A549 (cell line): Measurements from ENCODE around the gene HPCAL1. TPM values are rescaled to one million over a fixed set of nuclear protein-coding genes. Genes with fewer than 3 reads are reported as not detected.

Experiments
- ATAC-seq, 2 experiments: fragments of 200-7000 bp in 1 of 2; fragments of >200 bp in 1 of 2; cut with Nextera tagmentation in 1 of 2; cut with Tn5 transposase in 1 of 2; 3 replicates each; pipeline versions ENCODE4 v1.8.0 to v1.9.1; 2018 to 2020; ENCODE audit warnings: mild to moderate bottlenecking in 1 of 2, moderate library complexity in 1 of 2
- CTCF ChIA-PET: fragments of 300-600 bp; sonication (Branson Sonifier 250); formaldehyde crosslinking; extraction: SDS; loops from one replicate; lab custom pipeline; 2021; ENCODE audit warnings: antibody characterized with exemption, inconsistent platforms; lab: Yijun Ruan, JAX
- POLR2A ChIA-PET: fragments of 350-600 bp; formaldehyde crosslinking; extraction: SDS; loops from one replicate; lab custom pipeline; 2021; ENCODE audit warnings: antibody characterized with exemption, inconsistent platforms; lab: Yijun Ruan, JAX
- DNase-seq, 2 experiments: peaks; one replicate each; pipeline versions ENCODE4 v3.0.0 to v3.0.0-alpha.2; 2011 to 2016; ENCODE audit warnings: low read depth in 1 of 2, low spot score in 1 of 2
- FAIRE-seq: peaks from 2 replicates; lab custom pipeline; 2011; peaks lifted over from hg19 to GRCh38; lab: Jason Lieb, UNC
- H3K27ac ChIP-seq, 2 experiments: fragments of >200 bp; sonication (Bioruptor Twin); formaldehyde crosslinking; 3 replicates each; pipeline ENCODE4 v1.5.1; 2016 to 2017
- H3K4me1 ChIP-seq: fragments of >200 bp; sonication (Bioruptor Twin); formaldehyde crosslinking; 3 replicates; pipeline ENCODE4 v1.6.1; 2016
- H3K4me2 ChIP-seq: fragments of >200 bp; sonication (Bioruptor Twin); formaldehyde crosslinking; 3 replicates; pipeline ENCODE4 v1.6.1; 2016
- H3K4me3 ChIP-seq: fragments of >200 bp; sonication (Bioruptor Twin); formaldehyde crosslinking; 3 replicates; pipeline ENCODE4 v1.5.1; 2016
- H3K9me3 ChIP-seq: fragments of >200 bp; sonication (Bioruptor Twin); formaldehyde crosslinking; 3 replicates; pipeline ENCODE4 v1.6.1; 2016
- CBX2 ChIP-seq: fragments of 200-600 bp; sonication (generic); IDR thresholded peaks from 2 replicates; pipeline ENCODE4 v1.6.1; 2016; ENCODE audit warnings: low read depth, mild to moderate bottlenecking, borderline replicate concordance
- CEBPB ChIP-seq, 2 experiments: fragments of >200 bp in 1 of 2; sonication (Bioruptor Twin) in 1 of 2; formaldehyde crosslinking in 1 of 2; IDR thresholded peaks; 2 replicates each; pipeline ENCODE4 v1.6.1; 2012 to 2016
- HOXB5 ChIP-seq: fragments of 250-450 bp; sonication (Bioruptor Pico); IDR thresholded peaks from 2 replicates; pipeline ENCODE4 v1.5.0; 2020; ENCODE audit warnings: mild to moderate bottlenecking, moderate library complexity
- JUNB ChIP-seq: fragments of >200 bp; sonication (Bioruptor Twin); formaldehyde crosslinking; IDR thresholded peaks from 2 replicates; pipeline ENCODE4 v1.6.1; 2016
- KDM1A ChIP-seq: fragments of 200-600 bp; sonication (generic); IDR thresholded peaks from 2 replicates; pipeline ENCODE4 v1.6.1; 2016; ENCODE audit warnings: low read depth, mild to moderate bottlenecking
- KDM5A ChIP-seq: fragments of 200-600 bp; sonication (generic); IDR thresholded peaks from 2 replicates; pipeline ENCODE4 v1.6.1; 2016; ENCODE audit warnings: antibody characterized with exemption, mild to moderate bottlenecking
- MAFK ChIP-seq: fragments of 450-650 bp; IDR thresholded peaks from 2 replicates; pipeline ENCODE4 v1.6.1; 2014; ENCODE audit not compliant: partially characterized antibody
- NPAS2 ChIP-seq: fragments of 250-450 bp; sonication (Bioruptor Pico); IDR thresholded peaks from 2 replicates; pipeline ENCODE4 v1.8.0; 2022; ENCODE audit warnings: mild to moderate bottlenecking, moderate library complexity, borderline replicate concordance
- RAD21 ChIP-seq, 2 experiments: fragments of >200 bp in 1 of 2; sonication (Bioruptor Twin) in 1 of 2; formaldehyde crosslinking in 1 of 2; IDR thresholded peaks in 1 of 2; conservative IDR thresholded peaks in 1 of 2; 2 replicates in 1 of 2; 3 replicates in 1 of 2; pipeline ENCODE4 v1.6.1; 2012 to 2018; ENCODE audit warnings: inconsistent platforms in 1 of 2
- RCOR1 ChIP-seq: fragments of 150-350 bp; IDR thresholded peaks from 2 replicates; pipeline ENCODE4 v1.6.1; 2014; ENCODE audit warnings: antibody characterized with exemption, low read length, low read depth
- RFX5 ChIP-seq: fragments of 450-650 bp; IDR thresholded peaks from 2 replicates; pipeline ENCODE4 v1.7.1; 2014; ENCODE audit warnings: antibody characterized with exemption, mild to moderate bottlenecking, moderate library complexity
- TFCP2L1 ChIP-seq: fragments of 250-450 bp; sonication (Bioruptor Pico); IDR thresholded peaks from 2 replicates; pipeline ENCODE4 v1.5.0; 2021; ENCODE audit warnings: mild to moderate bottlenecking
- ZFP36 ChIP-seq: fragments of 450-650 bp; IDR thresholded peaks from 2 replicates; pipeline ENCODE4 v1.6.1; 2014; ENCODE audit warnings: borderline replicate concordance; ENCODE audit not compliant: partially characterized antibody
- WGBS: methylation state at CpG from one replicate; pipeline ENCODE4 v1.1.6; 2017; ENCODE audit errors: missing lambda C conversion rate; 5-methylcytosine and 5-hydroxymethylcytosine counted together
- polyA plus RNA-seq, 4 experiments: library from polyadenylated mRNA; depleted of rRNA in 3 of 4; stranded (reverse); fragments of >200 nt; fragmentation: RNase III in 1 of 4; extraction: RNeasy Plus Mini Kit Qiagen cat#74134 plus additional on column Dnase treatment in 1 of 4; gene quantifications; 2 replicates in 3 of 4; 3 replicates in 1 of 4; pipeline ENCODE4 v1.2.3, GENCODE V29; 2011 to 2017
- TF ChIP-seq, protein P1 (sequence below): fragments of 250-450 bp; sonication (Bioruptor Pico); IDR thresholded peaks from 2 replicates; pipeline ENCODE4 v1.5.0; 2021; ENCODE audit warnings: mild to moderate bottlenecking, moderate library complexity, borderline replicate concordance
- TF ChIP-seq, protein P2 (sequence below): fragments of >200 bp; sonication (Bioruptor Twin); formaldehyde crosslinking; IDR thresholded peaks from 3 replicates; pipeline ENCODE4 v1.5.1; 2016

HPCAL1 gene
- polyA plus RNA-seq, 2 of the 4 experiments (the other 2 are of a cell fraction), result 44.4 to 66.4 TPM

DNA sequence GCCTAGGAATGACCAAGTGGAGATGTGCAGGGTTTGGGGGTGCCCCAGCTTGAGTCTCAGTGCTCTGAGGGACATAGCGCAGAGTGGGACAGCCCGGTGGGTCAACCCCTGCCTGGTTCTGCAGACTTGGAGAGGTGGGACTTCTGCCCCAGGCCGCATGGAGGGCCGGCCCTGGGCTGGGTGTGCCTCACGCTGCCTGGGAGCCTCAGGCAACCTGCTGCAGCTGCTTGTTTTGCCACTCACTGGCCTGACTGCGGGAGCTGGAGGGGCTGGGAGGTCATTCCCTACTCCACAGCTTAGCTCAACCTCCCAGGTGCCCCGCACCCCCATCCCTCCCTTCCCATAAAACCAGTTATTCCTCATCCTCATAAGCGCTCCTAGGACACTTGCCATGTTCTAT is 112.3 kb downstream of the HPCAL1 start:
- no peak for FAIRE-seq
- H3K4me2 ChIP-seq, result no peak overlapping the region
- H3K9me3 ChIP-seq, result peaks cover 9% of the 10 kb centered on the region; the same call in 1 of the 3 replicates
- no peak overlapping the region for H3K27ac ChIP-seq
- ATAC-seq, result 0 out of 6 replicates have a peak, but pooled peaks of 1 of the 2 experiments have one; percentile 26
- ChIA-PET POLR2A (no interaction called here), CTCF (interaction anchor here (0.8 to 25.7 kb wide), 8 partner anchors 12 to 601 kb away, joined by 3 to 374 read pairs (median 3); partner anchors contain the start of gene RRM2)
- H3K4me1 ChIP-seq, result peaks cover 16% of the 10 kb centered on the region; the same call in 2 of the 3 replicates
- H3K4me3 ChIP-seq, result no peak overlapping the region
- TF ChIP-seq RAD21 (conservative IDR thresholded peaks at IDR 0.05 in 1 of 2, IDR thresholded peaks at IDR 0.05 in 1 of 2), result no peak
- TF ChIP-seq KDM1A, result no peak
- TF ChIP-seq, protein P1, sequence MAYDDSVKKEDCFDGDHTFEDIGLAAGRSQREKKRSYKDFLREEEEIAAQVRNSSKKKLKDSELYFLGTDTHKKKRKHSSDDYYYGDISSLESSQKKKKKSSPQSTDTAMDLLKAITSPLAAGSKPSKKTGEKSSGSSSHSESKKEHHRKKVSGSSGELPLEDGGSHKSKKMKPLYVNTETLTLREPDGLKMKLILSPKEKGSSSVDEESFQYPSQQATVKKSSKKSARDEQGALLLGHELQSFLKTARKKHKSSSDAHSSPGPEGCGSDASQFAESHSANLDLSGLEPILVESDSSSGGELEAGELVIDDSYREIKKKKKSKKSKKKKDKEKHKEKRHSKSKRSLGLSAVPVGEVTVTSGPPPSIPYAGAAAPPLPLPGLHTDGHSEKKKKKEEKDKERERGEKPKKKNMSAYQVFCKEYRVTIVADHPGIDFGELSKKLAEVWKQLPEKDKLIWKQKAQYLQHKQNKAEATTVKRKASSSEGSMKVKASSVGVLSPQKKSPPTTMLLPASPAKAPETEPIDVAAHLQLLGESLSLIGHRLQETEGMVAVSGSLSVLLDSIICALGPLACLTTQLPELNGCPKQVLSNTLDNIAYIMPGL (CRISPR knock-in tag), result no peak
- no peak for TF ChIP-seq JUNB
- no peak for TF ChIP-seq NPAS2 (CRISPR knock-in tag)
- TF ChIP-seq CBX2, result no peak
- TF ChIP-seq KDM5A, result no peak
- TF ChIP-seq TFCP2L1 (CRISPR knock-in tag), result no peak
- no peak for DNase-seq
- WGBS, result 91% methylated on average over 8 of the region's 8 CpGs

DNA sequence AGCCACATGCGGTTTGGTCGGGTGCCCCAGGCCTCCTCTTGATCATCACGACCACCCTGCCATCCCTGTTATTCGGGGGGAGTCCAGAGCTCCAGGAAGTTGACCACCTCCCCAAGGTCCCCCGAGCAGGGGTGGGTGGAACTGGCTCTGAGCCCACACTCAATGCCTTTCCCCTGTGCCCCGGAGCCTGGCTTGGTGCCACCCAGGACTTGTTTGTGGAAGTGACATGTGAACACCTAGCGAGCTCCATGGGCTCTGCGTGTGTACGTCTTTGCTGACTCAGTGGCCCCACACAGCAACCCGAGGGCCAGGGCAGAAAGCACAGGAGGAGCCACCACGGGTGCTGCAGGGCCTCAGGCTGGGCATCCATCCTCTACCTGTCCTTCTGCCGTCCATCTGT is 112.9 kb downstream of the HPCAL1 start:
- no peak for ATAC-seq
- Histone ChIP-seq H3K27ac (no peak overlapping the region), H3K4me3 (no peak overlapping the region), H3K4me1 (peaks cover 16% of the 10 kb centered on the region; the same call in 2 of the 3 replicates), H3K4me2 (no peak overlapping the region), H3K9me3 (peaks cover 9% of the 10 kb centered on the region; the same call in 1 of the 3 replicates)
- ChIA-PET CTCF (interaction anchor here (0.8 to 25.7 kb wide), 8 partner anchors 11 to 602 kb away, joined by 3 to 374 read pairs (median 4); partner anchors contain the start of gene RRM2), POLR2A (no interaction called here)
- FAIRE-seq, result no peak
- DNase-seq, result no peak
- TF ChIP-seq ZFP36 (no peak), RCOR1 (no peak), MAFK (no peak), CEBPB (IDR thresholded peaks at IDR 0.05) (no peak), RFX5 (no peak), HOXB5 (no peak)
- TF ChIP-seq, protein P2, sequence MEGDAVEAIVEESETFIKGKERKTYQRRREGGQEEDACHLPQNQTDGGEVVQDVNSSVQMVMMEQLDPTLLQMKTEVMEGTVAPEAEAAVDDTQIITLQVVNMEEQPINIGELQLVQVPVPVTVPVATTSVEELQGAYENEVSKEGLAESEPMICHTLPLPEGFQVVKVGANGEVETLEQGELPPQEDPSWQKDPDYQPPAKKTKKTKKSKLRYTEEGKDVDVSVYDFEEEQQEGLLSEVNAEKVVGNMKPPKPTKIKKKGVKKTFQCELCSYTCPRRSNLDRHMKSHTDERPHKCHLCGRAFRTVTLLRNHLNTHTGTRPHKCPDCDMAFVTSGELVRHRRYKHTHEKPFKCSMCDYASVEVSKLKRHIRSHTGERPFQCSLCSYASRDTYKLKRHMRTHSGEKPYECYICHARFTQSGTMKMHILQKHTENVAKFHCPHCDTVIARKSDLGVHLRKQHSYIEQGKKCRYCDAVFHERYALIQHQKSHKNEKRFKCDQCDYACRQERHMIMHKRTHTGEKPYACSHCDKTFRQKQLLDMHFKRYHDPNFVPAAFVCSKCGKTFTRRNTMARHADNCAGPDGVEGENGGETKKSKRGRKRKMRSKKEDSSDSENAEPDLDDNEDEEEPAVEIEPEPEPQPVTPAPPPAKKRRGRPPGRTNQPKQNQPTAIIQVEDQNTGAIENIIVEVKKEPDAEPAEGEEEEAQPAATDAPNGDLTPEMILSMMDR, result no peak
- 82% methylated on average over 12 of the region's 12 CpGs for WGBS

DNA sequence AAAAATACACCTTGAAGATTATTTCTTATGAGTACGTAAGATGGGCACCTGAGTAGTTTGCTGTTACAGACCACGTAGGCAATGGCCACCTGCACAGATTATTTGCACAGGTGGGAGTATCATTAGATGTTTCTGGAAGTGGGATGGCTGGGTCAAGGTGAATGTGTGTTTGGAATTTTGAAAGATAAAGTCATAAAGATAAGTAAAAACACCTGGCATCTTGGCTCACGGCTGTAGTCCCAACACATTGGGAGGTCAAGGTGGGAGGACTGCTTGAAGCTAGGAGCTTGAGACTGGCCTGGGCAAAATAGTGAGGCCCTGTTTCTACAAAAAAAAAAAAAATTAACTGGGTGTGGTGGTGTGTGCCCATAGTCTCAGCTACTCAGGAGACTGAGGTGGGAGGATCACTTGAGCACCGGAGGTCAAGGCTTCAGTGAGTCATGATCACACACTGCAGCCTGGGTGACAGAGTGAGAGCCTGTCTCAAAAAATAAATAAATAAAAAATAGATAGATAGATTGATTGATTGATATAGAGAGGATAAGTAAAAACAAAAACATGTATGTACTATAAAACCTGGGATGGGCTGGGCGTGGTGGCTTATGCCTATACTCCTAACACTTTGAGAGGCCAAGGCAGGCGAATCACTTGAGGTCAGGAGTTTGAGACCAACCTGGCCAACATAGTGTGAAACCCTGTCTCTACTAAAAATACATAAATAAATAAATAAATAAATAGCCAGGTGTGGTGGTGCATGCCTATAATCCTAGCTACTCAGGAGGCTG is 115.0 kb downstream of the HPCAL1 start:
- DNase-seq (no peak), ATAC-seq (no peak), FAIRE-seq (no peak)
- Histone ChIP-seq H3K4me3 (no peak overlapping the region), H3K27ac (no peak overlapping the region), H3K4me2 (no peak overlapping the region), H3K4me1 (peaks cover 16% of the 10 kb centered on the region; the same call in 2 of the 3 replicates), H3K9me3 (peaks cover 2% of the 10 kb centered on the region; the same call in 1 of the 3 replicates)
- ChIA-PET POLR2A (no interaction called here), CTCF (interaction anchor here (0.6 to 25.7 kb wide), 12 partner anchors 8 to 688 kb away, joined by 3 to 374 read pairs (median 4); partner anchors contain the start of gene RRM2)
- no peak for TF ChIP-seq NPAS2 (CRISPR knock-in tag)
- 88% methylated on average over 6 of the region's 6 CpGs for WGBS
